Measurements from ENCODE around the gene SNRNP48.

Gene SNRNP48

GRCh38 chr6:7593229-7593628 lies 3.2 kb downstream of the SNRNP48 start:
- no peak for DNase-seq (ENCODE audit: low spot score)

GRCh38 chr6:7594579-7595125 lies 4.7 kb downstream of the SNRNP48 start:
- no peak for DNase-seq (ENCODE audit: low spot score)

DNA sequence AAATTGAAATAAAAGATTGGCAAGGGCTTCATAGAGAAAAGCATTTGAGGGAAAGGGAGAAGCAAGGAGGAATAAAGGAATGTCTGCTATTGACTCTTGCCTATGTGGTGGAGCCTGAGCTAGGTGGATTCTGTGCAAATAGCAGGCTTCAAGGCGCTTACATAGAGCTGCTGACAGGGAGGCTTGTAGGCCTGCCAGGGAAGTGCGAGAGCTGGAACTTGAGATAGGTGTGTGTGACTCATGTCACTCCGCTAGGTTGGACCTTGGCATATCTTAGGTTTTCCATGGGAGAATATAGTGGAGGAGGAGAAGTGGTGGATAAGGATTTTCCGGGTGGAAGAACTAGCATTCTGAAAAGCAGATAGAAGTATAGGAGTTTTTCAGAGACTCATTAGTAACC lies 14.0 kb downstream of the SNRNP48 start:
- DNase-seq (ENCODE audit: low spot score): no peak

GRCh38 chr6:7604506-7604905 lies 14.5 kb downstream of the SNRNP48 start:
- DNase-seq (ENCODE audit: low spot score): no peak

DNA sequence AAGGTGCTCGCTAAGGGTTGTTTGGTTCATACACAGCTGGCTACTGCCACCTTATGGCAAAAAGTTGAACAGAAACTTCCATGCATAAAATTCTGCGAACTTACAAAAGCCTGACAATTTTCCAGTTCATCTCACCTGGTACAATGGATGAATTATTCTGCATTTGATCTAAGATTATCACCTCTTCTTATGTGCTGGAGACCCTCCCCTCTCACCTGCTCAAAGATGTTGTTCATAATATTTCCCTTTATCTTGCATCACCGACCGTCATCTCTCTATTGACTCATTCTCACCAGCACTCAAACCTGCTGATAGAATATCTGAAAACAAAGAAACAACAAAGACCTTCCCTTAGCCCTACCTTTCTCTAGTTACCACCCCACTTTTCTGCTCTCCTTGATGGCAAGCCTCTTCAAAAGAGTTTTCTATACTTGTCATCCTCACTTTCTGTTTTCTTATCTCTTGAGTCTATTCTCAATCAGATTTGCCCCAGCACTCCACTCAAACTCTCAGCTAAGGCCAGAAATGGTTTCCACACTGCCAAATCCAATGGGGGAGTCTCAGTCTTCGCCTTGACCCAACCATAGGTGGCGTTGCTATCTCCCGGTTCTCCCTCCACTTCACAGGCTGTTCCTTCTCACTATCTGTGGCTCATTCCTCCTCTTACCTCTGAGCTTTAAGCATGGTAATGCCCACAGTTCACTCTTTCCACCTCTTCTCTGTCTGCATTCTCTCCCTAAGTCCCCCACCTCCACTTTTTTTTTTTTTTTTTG lies 25.8 kb downstream of the SNRNP48 start:
- DNase-seq (ENCODE audit: low spot score): peak; percentile 42

DNA sequence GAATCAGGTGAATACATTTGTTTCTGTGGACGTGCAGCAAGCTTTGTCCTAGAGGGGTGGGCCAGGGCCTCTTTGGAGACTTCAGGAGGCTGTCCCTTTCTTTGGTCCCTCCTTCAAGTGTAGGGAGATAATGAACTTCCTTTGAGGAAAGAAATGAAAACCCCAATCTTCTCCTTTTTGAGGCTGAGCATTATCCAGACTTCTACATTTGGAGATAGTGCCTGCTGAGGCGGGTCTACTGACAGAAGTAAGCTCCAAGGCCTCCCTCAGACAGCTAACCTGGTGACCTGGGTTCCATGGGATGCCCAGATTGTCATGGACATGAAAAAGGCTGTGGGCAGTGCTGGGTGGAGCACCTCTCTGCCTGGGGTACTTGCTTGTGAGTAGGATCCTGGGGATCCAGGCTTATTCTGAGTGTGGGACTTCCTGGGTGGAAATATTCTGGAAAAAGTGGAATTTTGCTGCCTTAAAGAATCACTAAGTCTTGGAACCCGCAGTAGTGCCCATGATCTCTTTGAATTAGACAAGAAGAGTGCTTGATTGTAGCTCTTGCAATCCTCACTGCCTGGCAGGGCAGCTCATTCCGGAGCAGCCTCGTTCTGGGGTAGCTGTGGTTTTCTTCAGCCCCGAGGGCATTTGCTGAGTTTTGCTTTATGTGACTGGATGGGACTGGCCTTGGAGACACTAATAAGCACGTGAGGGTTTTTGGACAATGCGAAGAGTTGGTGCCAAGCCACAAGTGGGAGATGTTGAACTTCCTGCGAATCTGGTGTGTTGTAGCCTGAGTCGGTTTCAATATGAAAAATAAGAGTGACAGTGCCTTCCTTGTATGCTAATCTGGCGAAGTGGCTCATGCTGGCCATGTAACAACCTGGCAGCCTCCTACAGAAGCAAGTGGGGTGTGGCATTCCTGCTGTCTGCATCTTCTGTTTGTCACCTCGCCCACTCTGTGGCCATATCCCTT lies 28.1 kb downstream of the SNRNP48 start:
- DNase-seq (ENCODE audit: low spot score): no peak

GRCh38 chr6:7621761-7622160 lies 31.8 kb downstream of the SNRNP48 start:
- no peak for DNase-seq (ENCODE audit: low spot score)

- no peak for DNase-seq (ENCODE audit: low spot score)
Measured at GRCh38 chr6:7624796-7625710, 35.1 kb downstream of the SNRNP48 start.

- DNase-seq (ENCODE audit: low spot score): no peak
Measured at GRCh38 chr6:7628479-7628878, 38.5 kb downstream of the SNRNP48 start.

DNA sequence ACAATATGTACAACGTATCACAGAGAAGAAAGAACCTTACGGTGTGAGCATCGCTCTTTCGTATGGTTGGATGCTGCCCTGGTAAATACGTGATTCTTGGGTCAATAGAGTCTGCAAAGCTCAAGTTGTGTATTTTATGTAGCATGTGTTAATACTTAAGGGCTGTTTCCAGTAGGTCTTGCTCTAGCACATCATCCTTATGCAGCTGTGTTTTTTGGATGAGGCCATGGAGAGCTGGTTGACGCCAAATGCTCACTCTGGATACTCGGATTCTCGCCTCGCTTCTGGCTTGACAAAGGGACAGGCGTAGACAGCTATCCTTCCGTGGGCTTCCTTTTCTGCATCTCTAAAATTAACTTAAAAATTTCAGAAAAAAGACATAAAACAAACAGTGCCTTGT lies 38.9 kb downstream of the SNRNP48 start:
- no peak for DNase-seq (ENCODE audit: low spot score)

DNA sequence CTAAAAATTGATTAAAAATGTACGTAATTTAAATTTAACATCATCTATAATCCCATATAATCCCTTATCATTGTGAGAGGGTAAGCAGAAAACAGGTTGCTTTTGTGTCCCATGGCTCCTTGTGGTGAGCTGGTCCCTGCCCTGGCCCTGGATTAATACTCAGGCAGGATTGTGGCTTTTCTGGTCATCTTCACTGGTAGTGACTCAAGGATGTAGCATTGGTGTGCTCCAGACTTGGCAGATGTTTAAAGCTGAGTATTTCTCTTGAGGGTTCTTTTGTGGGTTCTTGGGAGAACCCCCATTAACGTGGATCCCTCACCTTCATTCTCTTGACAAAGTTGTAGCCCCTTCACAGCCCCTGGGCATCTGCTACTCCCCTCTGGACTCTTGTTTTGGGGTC lies 39.3 kb downstream of the SNRNP48 start:
- DNase-seq (ENCODE audit: low spot score): no peak

DNA sequence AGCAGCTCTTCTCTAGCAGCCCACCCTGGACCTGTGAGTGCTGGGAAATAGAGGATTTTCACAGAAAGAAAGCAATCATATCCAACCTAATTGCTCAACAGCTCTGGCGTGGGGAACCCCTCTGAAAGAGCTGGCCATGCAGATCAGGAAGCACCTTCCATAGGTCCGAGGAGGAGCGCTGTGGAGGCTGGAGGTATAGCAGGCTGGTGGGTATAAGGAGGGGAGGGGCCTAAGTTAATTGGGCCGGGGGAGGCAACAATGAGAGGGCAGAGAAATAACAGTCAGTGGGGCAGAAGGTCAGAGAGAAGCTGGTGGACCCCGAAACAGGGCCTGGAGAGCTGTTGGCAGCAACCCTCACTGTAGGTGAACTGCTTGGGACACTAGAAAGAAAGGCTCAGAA lies 40.8 kb downstream of the SNRNP48 start:
- no peak for DNase-seq (ENCODE audit: low spot score)

- DNase-seq (ENCODE audit: low spot score): no peak
Measured at GRCh38 chr6:7631466-7631865, 41.5 kb downstream of the SNRNP48 start.

DNA sequence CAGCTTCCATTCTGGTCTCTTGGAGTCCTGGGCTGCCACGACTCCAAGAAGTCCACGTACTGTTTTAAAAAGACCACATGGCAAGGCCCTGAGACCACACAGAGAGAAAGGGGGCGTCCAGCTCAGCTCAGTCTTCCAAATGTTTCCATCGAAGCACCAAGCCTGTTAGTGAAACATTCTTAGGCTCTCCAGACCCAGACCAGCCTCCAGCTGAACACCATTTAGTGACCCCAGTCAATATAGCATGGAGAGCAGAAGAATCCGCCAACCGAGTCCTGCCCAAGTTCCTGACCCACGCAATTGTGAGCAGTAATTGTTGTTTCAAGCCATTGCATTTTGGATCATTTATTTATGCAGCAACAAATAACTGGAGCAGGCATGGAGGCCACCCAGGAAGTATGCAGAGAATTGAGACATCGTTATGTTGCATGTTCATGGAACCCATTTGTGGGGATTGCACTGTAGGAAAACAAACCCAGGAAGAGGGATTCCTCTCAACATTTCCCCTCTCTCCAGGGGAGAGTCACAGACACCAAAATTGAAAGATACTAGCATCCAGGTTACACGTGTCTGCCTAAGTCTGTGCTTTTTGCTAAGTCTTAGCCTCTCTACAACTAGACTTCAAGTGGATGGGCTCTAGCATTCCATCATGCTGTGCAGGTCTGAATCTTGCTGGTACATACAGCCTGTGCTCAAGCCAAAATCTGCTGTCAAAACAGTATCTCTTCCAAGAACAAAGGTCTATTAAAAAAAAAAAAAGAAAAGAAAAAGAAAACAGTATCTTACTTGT lies 42.7 kb downstream of the SNRNP48 start:
- no peak for DNase-seq (ENCODE audit: low spot score)

DNA sequence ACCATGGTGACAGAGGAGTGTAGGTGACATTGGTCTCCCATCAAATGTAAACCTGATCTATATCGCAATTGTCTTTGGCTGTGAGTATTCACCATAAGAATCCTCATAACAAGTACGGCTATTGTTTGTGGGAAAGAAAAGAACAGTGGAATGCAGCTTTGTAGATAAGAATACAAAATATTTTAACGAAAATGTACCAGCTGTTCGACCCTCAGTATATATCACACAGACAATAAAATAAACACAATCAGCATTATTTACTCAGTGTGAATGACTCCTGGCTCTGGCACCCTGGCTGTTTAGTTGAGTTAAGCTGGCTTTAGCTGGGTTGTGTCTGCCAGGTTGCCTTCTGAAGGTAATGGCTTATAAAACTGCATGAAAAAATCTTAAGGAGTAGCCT lies 43.4 kb downstream of the SNRNP48 start:
- DNase-seq (ENCODE audit: low spot score): no peak

GRCh38 chr6:7636151-7636550 lies 46.2 kb downstream of the SNRNP48 start:
- DNase-seq (ENCODE audit: low spot score): peak; percentile 58

GRCh38 chr6:7637533-7637932 lies 47.5 kb downstream of the SNRNP48 start:
- no peak for DNase-seq (ENCODE audit: low spot score)

- no peak for DNase-seq (ENCODE audit: low spot score)
Measured at GRCh38 chr6:7639427-7639826, 49.4 kb downstream of the SNRNP48 start.

- no peak for DNase-seq (ENCODE audit: low spot score)
Measured at GRCh38 chr6:7640016-7640415, 50.0 kb downstream of the SNRNP48 start.

DNA sequence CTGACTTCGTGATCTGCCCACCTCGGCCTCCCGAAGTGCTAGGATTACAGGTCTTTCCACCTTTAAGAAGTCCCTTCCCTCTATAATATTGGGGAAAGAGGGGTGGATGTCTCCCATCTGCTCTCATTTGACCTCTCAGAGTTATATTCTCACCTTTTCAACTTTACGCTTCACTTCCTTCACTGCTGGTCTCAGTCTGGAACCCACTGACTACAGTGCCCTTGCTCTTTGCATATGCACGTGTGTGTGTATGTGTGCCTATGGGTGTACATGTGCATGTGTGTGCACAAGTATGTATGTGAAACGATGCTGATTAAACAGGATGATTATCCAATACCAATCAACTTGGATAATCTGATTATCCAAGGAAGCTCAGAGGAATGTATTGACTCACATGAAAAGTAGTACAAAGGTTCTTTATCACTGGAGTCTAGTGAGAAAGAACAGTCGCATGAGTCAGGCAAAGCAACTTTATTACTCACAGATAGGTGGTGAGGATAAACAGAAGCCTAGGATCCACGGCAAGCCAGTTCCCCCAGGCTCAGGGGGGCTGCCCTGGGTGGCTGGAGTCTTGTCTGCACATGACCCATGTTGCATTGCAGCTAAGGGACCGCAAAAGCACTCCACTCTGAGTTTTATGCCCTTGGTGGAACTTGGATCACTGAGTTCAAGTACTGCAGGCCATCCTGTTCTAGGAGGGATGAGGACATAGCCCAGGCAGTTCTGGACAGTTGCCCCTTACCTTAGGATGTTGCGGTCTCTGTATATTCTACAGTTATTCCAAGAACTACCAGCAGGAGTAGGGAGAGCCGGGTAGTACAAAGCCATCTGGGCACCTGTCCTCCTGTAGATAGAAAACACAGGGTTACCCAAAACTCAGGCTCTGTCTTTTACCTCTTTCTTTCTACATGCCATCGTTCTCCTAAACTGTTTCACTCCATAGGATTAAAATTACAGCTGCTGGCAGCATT lies 50.9 kb downstream of the SNRNP48 start:
- no peak for DNase-seq (ENCODE audit: low spot score)

Measured in putamen (tissue), 1 donor.